Stimulated activated CD4-positive, alpha-beta T cell treated with anti-CD3 and anti-CD28 coated beads, Interleukin-1b, Interleukin-23, amount 100 ng/mL, for 4 hours (primary cell): ENCODE data around the gene CDK5RAP2.
"Not testable (repeated sequence)": the region's sequence is repeated elsewhere in the genome, so short reads cannot be mapped to it uniquely, and the experiment has no call there.

Source experiments
- DNase-seq, 2 donors: peaks; one replicate each; pipeline ENCODE4 v3.0.0-alpha.2; 2020; ENCODE audit warnings: low read depth in 2 of 2

Gene CDK5RAP2

DNA sequence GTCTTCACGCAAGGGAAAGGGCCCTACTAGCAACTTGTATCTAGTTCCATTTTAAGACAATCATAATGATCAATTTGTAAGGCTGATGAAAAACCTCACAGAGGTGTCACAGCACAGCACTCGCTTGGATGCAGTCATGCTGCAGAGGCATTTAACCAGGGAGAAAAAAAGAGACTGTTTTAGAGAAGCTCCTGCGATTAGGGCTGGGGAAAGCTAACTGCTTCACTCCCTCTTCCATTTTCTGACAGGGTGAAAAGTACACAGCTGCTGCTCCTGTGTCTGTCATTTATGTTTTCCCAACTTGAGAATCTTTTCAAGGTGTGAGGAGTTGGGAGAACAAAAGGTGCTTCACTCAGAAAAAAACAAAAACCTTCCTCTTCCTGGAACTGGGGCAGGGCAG lies 106.4 kb downstream of the CDK5RAP2 start:
- DNase-seq: no peak

DNA sequence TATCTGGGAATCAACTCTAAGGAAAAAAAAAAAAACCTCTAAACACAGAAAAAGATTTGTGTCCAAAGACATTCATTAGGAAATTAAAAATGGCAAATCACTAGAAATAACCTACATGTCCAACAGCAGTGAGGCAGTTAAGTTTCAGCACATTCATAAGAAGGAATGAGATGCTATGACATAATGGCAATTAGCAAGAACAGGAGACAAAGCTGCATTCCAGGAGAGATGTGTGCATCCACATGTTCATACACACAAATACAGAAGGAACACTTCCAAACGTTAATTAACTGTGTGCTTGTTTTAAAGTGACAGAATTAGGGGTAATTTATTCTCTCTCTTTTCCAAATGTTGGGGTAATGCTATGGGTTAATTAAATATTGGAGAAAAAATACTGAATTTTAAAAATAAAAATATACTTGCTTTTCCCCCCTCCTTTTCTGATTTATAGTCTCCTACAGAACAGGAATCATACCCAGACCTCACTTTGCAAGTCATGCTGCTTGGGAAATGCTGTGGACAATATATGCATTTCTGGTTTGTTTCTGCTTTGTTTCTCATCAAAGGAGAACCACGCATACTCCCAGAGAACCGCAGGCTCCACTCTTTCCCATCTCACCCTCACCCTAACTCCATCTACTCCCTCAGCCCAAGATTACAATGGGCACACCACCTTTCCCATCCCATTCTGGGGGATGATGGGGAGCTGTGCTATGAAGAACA lies 114.1 kb downstream of the CDK5RAP2 start:
- DNase-seq: no peak

GRCh38 chr9:120464887-120465421 lies 115.0 kb downstream of the CDK5RAP2 start:
- no peak for DNase-seq

DNA sequence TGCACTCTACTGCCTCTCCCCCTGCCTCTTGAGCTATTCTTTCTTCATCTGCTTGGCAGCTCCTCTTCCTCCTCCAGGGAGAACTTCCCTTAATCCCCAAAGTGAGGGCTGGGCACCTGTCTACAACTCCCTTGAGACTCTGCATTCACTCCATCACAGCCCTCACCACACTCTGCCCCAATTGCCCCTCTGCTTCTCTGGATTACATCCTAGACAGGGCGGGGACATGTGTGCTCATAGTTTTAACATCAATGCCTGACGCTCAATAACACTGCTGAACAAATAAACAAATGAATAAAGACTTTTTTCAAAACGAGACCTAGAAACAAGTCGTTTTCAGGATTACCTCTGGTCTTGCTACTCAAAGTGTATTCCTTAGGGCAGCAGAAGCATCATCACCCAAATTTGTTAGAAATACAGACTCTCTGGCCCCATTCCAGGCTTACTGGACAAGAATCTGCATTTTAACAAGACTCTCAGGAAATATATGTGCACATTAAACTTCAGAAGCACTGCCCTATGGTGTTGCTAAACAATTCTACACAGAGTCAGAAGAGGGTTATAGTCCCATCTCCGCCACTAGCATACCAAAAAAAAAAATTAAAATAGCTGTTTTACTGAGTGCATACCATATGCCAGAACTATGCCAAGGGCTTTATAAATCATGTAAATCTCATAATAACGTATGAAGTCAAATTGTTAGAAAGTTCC lies 115.6 kb downstream of the CDK5RAP2 start:
- no peak for DNase-seq

GRCh38 chr9:120463765-120464164 lies 116.2 kb downstream of the CDK5RAP2 start:
- DNase-seq: no peak

GRCh38 chr9:120461677-120462076 lies 118.3 kb downstream of the CDK5RAP2 start:
- not testable (repeated sequence) for DNase-seq

DNA sequence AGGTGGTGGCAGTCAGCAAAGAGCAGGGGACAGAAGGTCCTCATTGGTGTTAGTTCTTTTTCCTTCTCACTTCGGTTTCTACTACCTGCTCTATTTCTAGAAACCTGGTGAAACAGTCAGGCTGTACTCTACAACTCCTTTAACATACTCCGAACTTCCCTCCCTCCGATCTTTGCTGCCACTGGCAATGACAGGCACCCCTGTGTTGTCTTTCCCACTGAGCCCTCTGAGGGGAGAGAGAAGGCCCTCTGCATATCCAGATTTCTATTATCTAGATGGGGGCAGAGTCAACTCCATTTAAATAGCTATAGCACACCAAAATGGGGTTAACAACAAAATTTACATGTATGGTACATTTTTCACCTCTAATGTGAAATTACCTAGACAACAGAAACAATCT lies 123.7 kb downstream of the CDK5RAP2 start:
- no peak for DNase-seq

DNA sequence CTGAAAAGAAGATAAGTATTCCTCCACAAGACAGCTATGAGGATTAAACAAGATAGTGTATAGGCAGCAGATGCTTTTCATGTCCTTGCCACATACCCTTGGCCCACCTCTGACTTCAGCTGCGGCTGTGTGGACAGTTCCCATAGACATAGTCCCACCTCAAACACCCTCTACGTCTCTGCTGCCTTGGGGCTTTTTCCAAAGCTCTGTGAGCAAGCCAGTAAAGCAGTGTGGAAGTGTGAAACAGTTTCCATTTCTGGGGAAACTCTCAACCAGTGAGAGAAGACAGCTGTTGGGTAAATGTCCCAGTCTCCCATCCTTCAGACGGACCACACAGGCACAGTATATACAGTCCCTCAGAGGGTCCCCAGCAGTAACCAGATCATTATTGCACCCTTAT lies 125.5 kb downstream of the CDK5RAP2 start:
- DNase-seq: no peak

DNA sequence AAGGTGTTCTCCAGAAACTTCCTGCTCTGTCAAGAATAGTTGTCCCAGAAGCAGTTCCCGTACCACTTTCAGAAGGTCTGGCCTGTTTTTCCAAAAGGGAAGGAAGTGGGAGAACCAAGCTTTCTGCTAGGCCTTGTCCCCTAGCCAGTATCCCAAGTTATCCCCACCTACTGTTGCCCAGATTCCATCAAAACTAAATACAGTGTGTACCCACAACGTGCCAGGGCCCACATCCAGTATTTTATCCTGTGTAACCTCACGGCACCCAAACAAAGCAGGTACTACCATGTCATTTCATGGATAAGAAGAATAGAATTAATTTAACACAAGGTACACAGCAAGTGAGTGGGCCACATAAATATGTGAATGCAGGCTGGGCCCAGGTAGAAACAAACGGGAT lies 126.2 kb downstream of the CDK5RAP2 start:
- DNase-seq: no peak

DNA sequence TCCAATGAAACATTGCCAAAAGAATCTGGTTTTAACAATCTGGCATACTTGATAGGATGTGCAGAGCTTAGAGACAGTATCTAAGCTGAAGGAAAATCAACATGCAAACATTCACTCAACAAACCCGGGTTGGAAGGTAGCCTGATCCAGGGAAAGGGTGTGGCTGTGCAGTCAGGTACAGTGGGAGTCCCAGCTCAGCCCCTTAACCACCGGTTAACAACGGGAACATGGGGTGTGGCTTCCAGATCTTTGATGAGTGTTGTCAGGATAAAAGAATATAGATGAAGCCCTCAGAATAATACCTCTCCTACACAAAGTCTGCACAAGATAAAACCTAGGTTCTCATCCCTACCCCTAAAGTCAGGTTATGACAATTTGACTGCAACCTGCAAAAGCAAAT lies 127.3 kb downstream of the CDK5RAP2 start:
- no peak for DNase-seq

GRCh38 chr9:120450916-120451315 lies 129.1 kb downstream of the CDK5RAP2 start:
- DNase-seq: no peak

DNA sequence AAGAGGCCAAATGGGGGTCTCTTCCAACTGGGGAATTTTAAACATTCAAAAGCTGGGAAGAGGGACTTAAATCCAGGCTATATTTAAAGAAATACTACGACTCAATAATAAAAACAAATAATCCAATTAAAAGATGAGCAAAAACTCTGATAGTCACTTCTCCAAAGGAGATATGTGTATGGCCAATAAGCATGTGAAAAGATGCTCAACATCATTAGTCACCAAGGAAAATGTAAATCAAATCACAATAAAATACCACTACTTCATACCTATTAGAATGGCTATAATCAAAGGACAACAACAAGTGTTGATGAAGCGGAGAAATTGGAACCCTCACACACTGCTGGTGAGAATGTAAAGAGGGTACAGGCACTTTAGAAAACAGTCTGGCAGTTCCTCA lies 130.4 kb downstream of the CDK5RAP2 start:
- no peak for DNase-seq

GRCh38 chr9:120447959-120448500 lies 131.9 kb downstream of the CDK5RAP2 start:
- DNase-seq: no peak

GRCh38 chr9:120446671-120447070 lies 133.3 kb downstream of the CDK5RAP2 start:
- no peak for DNase-seq

DNA sequence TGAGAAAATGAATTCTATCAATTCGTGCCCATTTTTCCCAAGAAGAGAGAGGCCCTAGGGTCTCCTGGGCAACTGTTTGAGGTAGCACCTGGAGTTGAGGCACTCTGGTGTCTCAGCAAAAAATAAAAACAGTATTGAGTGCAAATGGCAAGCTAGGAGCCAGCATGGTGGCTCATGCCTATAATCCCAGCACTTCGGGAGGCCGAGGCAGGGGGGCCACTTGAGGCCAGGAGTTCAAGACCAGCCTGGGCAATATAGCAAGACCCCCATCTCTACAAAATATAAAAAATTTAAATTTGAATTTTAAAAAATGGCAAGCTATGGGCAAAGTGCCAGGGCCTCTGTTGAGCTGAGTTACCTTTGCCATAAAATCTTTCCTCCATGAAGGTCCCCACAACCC lies 136.0 kb downstream of the CDK5RAP2 start:
- no peak for DNase-seq

DNA sequence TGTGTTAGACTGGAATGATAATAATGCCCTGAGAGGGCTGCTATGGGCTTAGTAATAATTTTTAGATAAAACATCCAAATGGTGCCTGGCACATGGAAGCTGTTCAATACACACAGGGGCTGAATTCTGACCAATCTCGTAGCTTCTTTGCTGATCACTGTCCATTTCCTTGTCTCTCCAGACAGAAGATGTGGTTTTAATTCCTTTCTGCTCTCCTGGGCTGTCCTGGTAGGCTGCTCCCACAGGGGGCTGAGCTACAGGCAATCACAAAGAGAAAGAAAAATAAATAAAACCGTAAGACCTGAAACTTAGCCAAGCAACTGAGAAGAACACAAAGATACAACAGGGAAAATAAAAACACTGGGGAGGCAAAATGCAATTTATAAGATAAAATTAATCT lies 136.5 kb downstream of the CDK5RAP2 start:
- no peak for DNase-seq

DNA sequence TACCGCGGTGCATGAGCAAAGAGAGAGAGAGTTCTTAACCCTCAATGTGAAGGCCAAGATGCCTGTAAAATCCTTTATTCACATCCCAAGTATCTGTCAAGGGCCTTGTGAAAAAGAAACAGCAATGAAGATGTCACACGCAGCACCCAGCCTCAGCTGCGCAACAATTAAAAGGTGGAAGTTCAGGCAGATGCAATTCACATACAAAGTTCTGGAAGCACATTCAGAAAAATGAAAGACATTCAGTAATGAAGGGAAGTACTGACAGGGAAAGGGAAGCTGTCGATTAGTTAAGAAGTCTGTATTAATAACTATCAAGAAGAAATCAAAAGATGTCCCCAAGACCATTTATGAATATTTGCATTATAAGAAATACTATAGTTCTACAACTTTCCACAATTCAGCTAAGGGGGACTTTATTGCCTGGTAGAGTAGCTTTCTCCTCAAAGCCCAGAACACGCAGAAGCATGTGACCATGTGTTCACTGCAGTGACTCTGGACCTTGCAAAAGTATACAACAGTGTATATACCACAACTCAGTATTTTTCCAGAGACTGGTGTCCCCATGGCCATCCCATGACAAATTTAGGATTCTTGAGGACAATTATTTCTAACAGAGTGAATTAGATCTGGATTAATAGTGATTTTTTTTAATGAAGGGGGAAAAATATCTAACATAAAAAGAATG lies 137.5 kb downstream of the CDK5RAP2 start:
- DNase-seq: no peak

- no peak for DNase-seq
These were observed 138.3 kb downstream of the CDK5RAP2 start for GRCh38 chr9:120441426-120442307.

DNA sequence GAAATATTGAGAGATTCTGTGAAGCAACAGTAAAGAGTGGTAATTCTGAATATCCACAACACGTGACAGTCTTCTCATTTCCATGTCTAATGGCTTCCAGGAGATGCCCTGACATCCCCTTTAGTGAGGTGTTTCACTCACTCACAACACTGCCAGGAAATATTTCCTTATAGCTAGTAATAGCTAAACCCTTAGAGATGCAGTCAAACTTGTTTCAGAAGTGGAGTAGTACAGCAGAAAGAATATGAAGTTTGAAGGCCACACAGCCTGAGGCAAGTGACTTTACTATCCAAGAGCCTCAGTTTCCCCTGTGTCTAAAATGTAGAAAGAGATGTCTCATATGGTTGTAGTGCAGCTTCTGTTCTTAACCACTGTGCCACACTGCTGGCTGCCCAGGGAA lies 139.2 kb downstream of the CDK5RAP2 start:
- DNase-seq: no peak

- DNase-seq: no peak
These were observed 140.0 kb downstream of the CDK5RAP2 start for GRCh38 chr9:120439926-120440325.

DNA sequence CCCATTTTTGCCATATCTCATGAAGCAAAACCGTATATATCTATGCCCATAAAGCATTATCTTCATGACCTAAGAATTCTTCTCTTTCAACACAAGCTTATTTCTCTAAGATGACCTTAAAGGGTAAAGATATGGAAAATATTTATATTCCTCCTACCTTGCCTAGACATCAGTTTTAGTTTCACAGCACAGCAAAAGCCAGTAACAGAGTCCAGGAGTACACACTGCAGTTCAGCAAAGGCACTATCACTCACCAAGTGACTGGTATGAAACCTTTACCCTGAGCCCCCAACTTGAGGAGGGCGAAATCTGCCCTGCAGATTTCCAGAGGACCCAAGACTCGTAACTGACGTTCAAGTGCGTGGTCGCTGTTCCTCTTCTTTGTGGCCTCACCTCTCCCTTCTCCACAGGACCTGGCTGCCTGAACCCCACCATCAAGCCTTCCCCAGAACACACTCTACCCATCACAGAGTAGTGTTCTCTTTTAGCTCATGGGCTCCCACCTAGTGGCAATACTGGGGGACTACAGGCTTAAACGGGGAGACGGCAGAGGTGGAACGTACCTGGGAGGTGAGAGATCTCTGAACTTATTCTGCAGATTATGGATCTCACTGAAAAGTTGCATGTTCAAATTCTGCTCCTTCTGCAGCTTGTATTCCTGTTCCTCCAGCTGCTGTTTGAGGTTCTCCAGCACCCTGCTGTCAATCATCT lies 141.0 kb downstream of the CDK5RAP2 start:
- DNase-seq: no peak
